HepG2 (cell line): ENCODE data around the gene S100P. TPM values are rescaled to one million over a fixed set of nuclear protein-coding genes. Genes with fewer than 3 reads are reported as not detected.
A peak's percentile ranks its signal among the peaks of the same experiment; 100 is the strongest.

Source experiments
- BRF2 ChIP-seq: sonication (generic); formaldehyde crosslinking; IDR thresholded peaks from 2 replicates; pipeline ENCODE4 v1.8.1; 2022; ENCODE audit warnings: mild to moderate bottlenecking, missing genetic modification reagents
- GATAD2A ChIP-seq: IDR thresholded peaks from 2 replicates; pipeline ENCODE4 v1.6.1; 2016
- HNF1A ChIP-seq, 2 experiments: sonication (generic) in 1 of 2; formaldehyde crosslinking in 1 of 2; IDR thresholded peaks; 2 replicates each; pipeline versions ENCODE4 v1.4.0 to v1.6.1; 2016 to 2020; ENCODE audit warnings: borderline replicate concordance in 1 of 2, low read depth in 1 of 2, mild to moderate bottlenecking in 1 of 2, missing genetic modification reagents in 1 of 2
- HNF4A ChIP-seq: sonication (generic); formaldehyde crosslinking; IDR thresholded peaks from 2 replicates; pipeline ENCODE4 v1.4.0; 2020; ENCODE audit warnings: missing genetic modification reagents
- KMT2A ChIP-seq: sonication (generic); formaldehyde crosslinking; IDR thresholded peaks from 2 replicates; pipeline ENCODE4 v1.4.0; 2020; ENCODE audit warnings: missing genetic modification reagents
- MIER2 ChIP-seq: IDR thresholded peaks from 2 replicates; pipeline ENCODE4 v1.6.1; 2016; ENCODE audit warnings: missing biosample characterization, missing genetic modification reagents
- MIER3 ChIP-seq: IDR thresholded peaks from 2 replicates; pipeline ENCODE4 v1.6.1; 2016; ENCODE audit warnings: missing compliant biosample characterization, borderline replicate concordance
- MTA1 ChIP-seq: sonication (generic); formaldehyde crosslinking; IDR thresholded peaks from 2 replicates; pipeline ENCODE4 v1.4.0; 2020; ENCODE audit warnings: missing genetic modification reagents, mild to moderate bottlenecking, borderline replicate concordance
- NCOR1 ChIP-seq: fragments of 200-600 bp; sonication (generic); IDR thresholded peaks from 2 replicates; pipeline ENCODE4 v1.7.0; 2017; ENCODE audit warnings: antibody characterized with exemption, low read length, borderline replicate concordance
- NKX3-1 ChIP-seq: sonication (generic); formaldehyde crosslinking; IDR thresholded peaks from 2 replicates; pipeline ENCODE4 v1.5.0; 2020; ENCODE audit warnings: missing genetic modification reagents
- SMARCE1 ChIP-seq: fragments of 450-650 bp; IDR thresholded peaks from 2 replicates; pipeline ENCODE4 v1.6.1; 2017; ENCODE audit warnings: borderline replicate concordance
- SRSF4 ChIP-seq: fragments of 200-400 bp; formaldehyde crosslinking; IDR thresholded peaks from one replicate; pipeline ENCODE4 v1.6.1; 2018; ENCODE audit warnings: mild to moderate bottlenecking, low read depth, low read length, moderate library complexity; ENCODE audit not compliant: poor library complexity, severe bottlenecking
- ZBTB10 ChIP-seq: sonication (generic); formaldehyde crosslinking; IDR thresholded peaks from 2 replicates; pipeline ENCODE4 v1.4.0; 2020; ENCODE audit warnings: missing genetic modification reagents, borderline replicate concordance
- ZNF557 ChIP-seq: sonication (generic); formaldehyde crosslinking; IDR thresholded peaks from 2 replicates; pipeline ENCODE4 v1.4.0; 2020; ENCODE audit warnings: missing genetic modification reagents
- polyA plus RNA-seq, 8 experiments: library from polyadenylated mRNA; depleted of rRNA in 3 of 8; stranded (reverse) in 7 of 8; unstranded in 1 of 8; fragments of >200 nt; fragmentation: Illumina TruSeq in 4 of 8; extraction: Trizol in 4 of 8; gene quantifications; 2 replicates each; pipeline versions ENCODE4 v1.2.1 to v1.2.3, GENCODE V29; 2011 to 2016; ENCODE audit warnings: low read depth in 4 of 8, missing spikeins in 1 of 8, mixed read lengths in 1 of 8; ENCODE audit not compliant: insufficient read depth in 1 of 8
- total RNA-seq, 5 experiments: library from RNA; depleted of rRNA; stranded (reverse); fragments of >200 nt; fragmentation: Illumina TruSeq; extraction: Trizol; gene quantifications; 2 replicates each; pipeline ENCODE4 v1.2.3, GENCODE V29; 2016; ENCODE audit warnings: low read depth in 1 of 5
- TF ChIP-seq, protein P1 (sequence below): sonication (generic); formaldehyde crosslinking; IDR thresholded peaks from 2 replicates; pipeline ENCODE4 v1.4.0; 2020; ENCODE audit warnings: missing genetic modification reagents, borderline replicate concordance

Gene S100P
- total and polyA plus RNA-seq, 2 of the 13 experiments (the other 11 are each of a cell fraction or from before 2014, with no cell fraction given) = 278 to 1,649 TPM

- TF ChIP-seq, protein P1, sequence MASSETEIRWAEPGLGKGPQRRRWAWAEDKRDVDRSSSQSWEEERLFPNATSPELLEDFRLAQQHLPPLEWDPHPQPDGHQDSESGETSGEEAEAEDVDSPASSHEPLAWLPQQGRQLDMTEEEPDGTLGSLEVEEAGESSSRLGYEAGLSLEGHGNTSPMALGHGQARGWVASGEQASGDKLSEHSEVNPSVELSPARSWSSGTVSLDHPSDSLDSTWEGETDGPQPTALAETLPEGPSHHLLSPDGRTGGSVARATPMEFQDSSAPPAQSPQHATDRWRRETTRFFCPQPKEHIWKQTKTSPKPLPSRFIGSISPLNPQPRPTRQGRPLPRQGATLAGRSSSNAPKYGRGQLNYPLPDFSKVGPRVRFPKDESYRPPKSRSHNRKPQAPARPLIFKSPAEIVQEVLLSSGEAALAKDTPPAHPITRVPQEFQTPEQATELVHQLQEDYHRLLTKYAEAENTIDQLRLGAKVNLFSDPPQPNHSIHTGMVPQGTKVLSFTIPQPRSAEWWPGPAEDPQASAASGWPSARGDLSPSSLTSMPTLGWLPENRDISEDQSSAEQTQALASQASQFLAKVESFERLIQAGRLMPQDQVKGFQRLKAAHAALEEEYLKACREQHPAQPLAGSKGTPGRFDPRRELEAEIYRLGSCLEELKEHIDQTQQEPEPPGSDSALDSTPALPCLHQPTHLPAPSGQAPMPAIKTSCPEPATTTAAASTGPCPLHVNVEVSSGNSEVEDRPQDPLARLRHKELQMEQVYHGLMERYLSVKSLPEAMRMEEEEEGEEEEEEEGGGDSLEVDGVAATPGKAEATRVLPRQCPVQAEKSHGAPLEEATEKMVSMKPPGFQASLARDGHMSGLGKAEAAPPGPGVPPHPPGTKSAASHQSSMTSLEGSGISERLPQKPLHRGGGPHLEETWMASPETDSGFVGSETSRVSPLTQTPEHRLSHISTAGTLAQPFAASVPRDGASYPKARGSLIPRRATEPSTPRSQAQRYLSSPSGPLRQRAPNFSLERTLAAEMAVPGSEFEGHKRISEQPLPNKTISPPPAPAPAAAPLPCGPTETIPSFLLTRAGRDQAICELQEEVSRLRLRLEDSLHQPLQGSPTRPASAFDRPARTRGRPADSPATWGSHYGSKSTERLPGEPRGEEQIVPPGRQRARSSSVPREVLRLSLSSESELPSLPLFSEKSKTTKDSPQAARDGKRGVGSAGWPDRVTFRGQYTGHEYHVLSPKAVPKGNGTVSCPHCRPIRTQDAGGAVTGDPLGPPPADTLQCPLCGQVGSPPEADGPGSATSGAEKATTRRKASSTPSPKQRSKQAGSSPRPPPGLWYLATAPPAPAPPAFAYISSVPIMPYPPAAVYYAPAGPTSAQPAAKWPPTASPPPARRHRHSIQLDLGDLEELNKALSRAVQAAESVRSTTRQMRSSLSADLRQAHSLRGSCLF (CRISPR knock-in tag) = no peak
- TF ChIP-seq KMT2A (CRISPR knock-in tag) (no peak), NKX3-1 (peak; percentile 37), MIER2 (CRISPR knock-in tag) (peak; percentile 57; the same call in 1 of the 2 replicates), MIER3 (peak; percentile 56), NCOR1 (peak; percentile 63; the same call in 1 of the 2 replicates), MTA1 (CRISPR knock-in tag) (peak; percentile 95), ZNF557 (CRISPR knock-in tag) (no peak), GATAD2A (CRISPR knock-in tag) (peak; percentile 94), BRF2 (peak; percentile 77; the same call in 1 of the 2 replicates), HNF4A (peak; percentile 91), SMARCE1 (no peak), HNF1A (IDR thresholded peaks at IDR 0.05; ENCODE audit: low read depth) (0 out of 2 replicates have a peak, but pooled peaks have one; percentile 12), HNF1A (CRISPR knock-in tag; IDR thresholded peaks at IDR 0.05; ENCODE audit: borderline replicate concordance) (peak; percentile 88; the same call in 1 of the 2 replicates), SRSF4 (no peak), ZBTB10 (CRISPR knock-in tag) (no peak)
These were observed 39.9 kb downstream of the S100P start (continued) for GRCh38 chr4:6733358-6734164.
